ENCODE results near the gene UQCR10. TPM values are rescaled to one million over a fixed set of nuclear protein-coding genes. Genes with fewer than 3 reads are reported as not detected.

Gene UQCR10
- total RNA-seq, 1 donor from 2014 or later, result 116 TPM

- no peak for DNase-seq (ENCODE audit: low read depth, low spot score)
- no peak overlapping the region for H3K27ac Mint-ChIP-seq (ENCODE audit: unreplicated experiment)
Measured at GRCh38 chr22:29726106-29726505, 41.1 kb upstream of the UQCR10 start.

GRCh38 chr22:29726512-29727130 is 40.5 kb upstream of the UQCR10 start:
- Mint-ChIP-seq H3K27ac (ENCODE audit: unreplicated experiment) (no peak overlapping the region), H3K4me1 (no peaks in the 10 kb centered on the region), H3K4me3 (no peak overlapping the region), H3K36me3 (ENCODE audit: low read depth) (no peaks in the 10 kb centered on the region), H3K27me3 (ENCODE audit: low read depth) (peaks cover 32% of the 10 kb centered on the region), H3K9me3 (no peaks in the 10 kb centered on the region)
- no peak for DNase-seq (ENCODE audit: low read depth, low spot score)
- no peak for TF ChIP-seq CTCF (conservative IDR thresholded peaks at IDR 0.05)

More at GRCh38 chr22:29726106-29726505, 41.1 kb upstream of the UQCR10 start:
- Mint-ChIP-seq H3K36me3 (ENCODE audit: low read depth) (no peaks in the 10 kb centered on the region), H3K4me3 (no peak overlapping the region), H3K9me3 (no peaks in the 10 kb centered on the region), H3K4me1 (no peaks in the 10 kb centered on the region), H3K27me3 (ENCODE audit: low read depth) (peaks cover 38% of the 10 kb centered on the region)
- TF ChIP-seq CTCF (conservative IDR thresholded peaks at IDR 0.05), result no peak

- peak; percentile 59 for TF ChIP-seq CTCF (conservative IDR thresholded peaks at IDR 0.05)
- H3K27me3 Mint-ChIP-seq (ENCODE audit: low read depth), result peaks cover 28% of the 10 kb centered on the region
- H3K36me3 Mint-ChIP-seq (ENCODE audit: low read depth), result no peaks in the 10 kb centered on the region
- no peaks in the 10 kb centered on the region for H3K9me3 Mint-ChIP-seq
- peak; percentile 51 for DNase-seq (ENCODE audit: low read depth, low spot score)
- no peak overlapping the region for H3K27ac Mint-ChIP-seq (ENCODE audit: unreplicated experiment)
- no peak overlapping the region for H3K4me3 Mint-ChIP-seq
- H3K4me1 Mint-ChIP-seq, result no peaks in the 10 kb centered on the region
Measured at GRCh38 chr22:29727131-29727523, 40.0 kb upstream of the UQCR10 start.

GRCh38 chr22:29729161-29729560 is 38.0 kb upstream of the UQCR10 start:
- Mint-ChIP-seq H3K27ac (ENCODE audit: unreplicated experiment) (no peak overlapping the region), H3K4me1 (no peaks in the 10 kb centered on the region), H3K36me3 (ENCODE audit: low read depth) (no peaks in the 10 kb centered on the region), H3K9me3 (no peaks in the 10 kb centered on the region), H3K4me3 (no peak overlapping the region), H3K27me3 (ENCODE audit: low read depth) (peaks cover 10% of the 10 kb centered on the region)
- DNase-seq (ENCODE audit: low read depth, low spot score), result no peak
- no peak for TF ChIP-seq CTCF (conservative IDR thresholded peaks at IDR 0.05)

- Mint-ChIP-seq H3K9me3 (no peaks in the 10 kb centered on the region), H3K27me3 (ENCODE audit: low read depth) (peaks cover 4% of the 10 kb centered on the region), H3K36me3 (ENCODE audit: low read depth) (no peaks in the 10 kb centered on the region), H3K27ac (ENCODE audit: unreplicated experiment) (no peak overlapping the region), H3K4me3 (no peak overlapping the region), H3K4me1 (no peaks in the 10 kb centered on the region)
- no peak for DNase-seq (ENCODE audit: low read depth, low spot score)
- no peak for TF ChIP-seq CTCF (conservative IDR thresholded peaks at IDR 0.05)
Measured at GRCh38 chr22:29731058-29731850, 35.9 kb upstream of the UQCR10 start.
